ENCODE measurements around the gene CXCL1. TPM values are rescaled to one million over a fixed set of nuclear protein-coding genes. Genes with fewer than 3 reads are reported as not detected.

CXCL1 gene
- total RNA-seq, 2 donors from 2014 or later: 8.4 to 19.6 TPM

DNA sequence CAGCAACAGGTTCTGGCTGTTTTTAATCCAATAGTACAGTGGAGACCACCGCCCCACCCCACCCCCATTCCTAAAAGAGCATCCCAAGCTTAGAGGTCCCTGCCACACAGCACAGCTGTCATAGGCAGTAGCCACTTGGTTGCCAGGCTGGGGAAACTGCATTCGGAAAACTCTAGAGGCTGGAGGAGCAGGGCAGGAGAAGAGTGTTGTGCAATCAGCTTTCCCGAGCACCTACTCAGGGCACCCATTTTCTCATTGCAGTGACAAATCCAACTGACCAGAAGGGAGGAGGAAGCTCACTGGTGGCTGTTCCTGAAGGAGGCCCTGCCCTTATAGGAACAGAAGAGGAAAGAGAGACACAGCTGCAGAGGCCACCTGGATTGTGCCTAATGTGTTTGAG lies 1.1 kb downstream of the CXCL1 start:
- Histone ChIP-seq H3K27ac (peak overlapping the region; percentile 53), H3K9me3 (no peaks in the 10 kb centered on the region), H3K9ac (ENCODE audit: low read depth in 2 of 2, low read length in 2 of 2) (peak overlapping the region in 1 of 2 donors; percentile 81), H3K4me3 (peak overlapping the region; percentile 49), H3K36me3 (no peaks in the 10 kb centered on the region), H3K4me1 (no peaks in the 10 kb centered on the region), H3K27me3 (no peaks in the 10 kb centered on the region)
- peak; percentile 62 for DNase-seq
- intact Hi-C loops (cut with DNase I): no loop called here
- TF ChIP-seq, protein P1, sequence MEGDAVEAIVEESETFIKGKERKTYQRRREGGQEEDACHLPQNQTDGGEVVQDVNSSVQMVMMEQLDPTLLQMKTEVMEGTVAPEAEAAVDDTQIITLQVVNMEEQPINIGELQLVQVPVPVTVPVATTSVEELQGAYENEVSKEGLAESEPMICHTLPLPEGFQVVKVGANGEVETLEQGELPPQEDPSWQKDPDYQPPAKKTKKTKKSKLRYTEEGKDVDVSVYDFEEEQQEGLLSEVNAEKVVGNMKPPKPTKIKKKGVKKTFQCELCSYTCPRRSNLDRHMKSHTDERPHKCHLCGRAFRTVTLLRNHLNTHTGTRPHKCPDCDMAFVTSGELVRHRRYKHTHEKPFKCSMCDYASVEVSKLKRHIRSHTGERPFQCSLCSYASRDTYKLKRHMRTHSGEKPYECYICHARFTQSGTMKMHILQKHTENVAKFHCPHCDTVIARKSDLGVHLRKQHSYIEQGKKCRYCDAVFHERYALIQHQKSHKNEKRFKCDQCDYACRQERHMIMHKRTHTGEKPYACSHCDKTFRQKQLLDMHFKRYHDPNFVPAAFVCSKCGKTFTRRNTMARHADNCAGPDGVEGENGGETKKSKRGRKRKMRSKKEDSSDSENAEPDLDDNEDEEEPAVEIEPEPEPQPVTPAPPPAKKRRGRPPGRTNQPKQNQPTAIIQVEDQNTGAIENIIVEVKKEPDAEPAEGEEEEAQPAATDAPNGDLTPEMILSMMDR (IDR thresholded peaks at IDR 0.05): no peak

DNA sequence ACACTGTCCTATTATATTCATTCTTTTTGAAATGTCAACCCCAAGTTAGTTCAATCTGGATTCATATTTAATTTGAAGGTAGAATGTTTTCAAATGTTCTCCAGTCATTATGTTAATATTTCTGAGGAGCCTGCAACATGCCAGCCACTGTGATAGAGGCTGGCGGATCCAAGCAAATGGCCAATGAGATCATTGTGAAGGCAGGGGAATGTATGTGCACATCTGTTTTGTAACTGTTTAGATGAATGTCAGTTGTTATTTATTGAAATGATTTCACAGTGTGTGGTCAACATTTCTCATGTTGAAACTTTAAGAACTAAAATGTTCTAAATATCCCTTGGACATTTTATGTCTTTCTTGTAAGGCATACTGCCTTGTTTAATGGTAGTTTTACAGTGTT lies 1.6 kb downstream of the CXCL1 start:
- Histone ChIP-seq H3K9ac (ENCODE audit: low read depth in 2 of 2, low read length in 2 of 2) (peak overlapping the region in 1 of 2 donors; percentile 29), H3K4me1 (no peaks in the 10 kb centered on the region), H3K4me3 (peak overlapping the region; percentile 49), H3K9me3 (no peaks in the 10 kb centered on the region), H3K27ac (peak overlapping the region; percentile 53), H3K36me3 (no peaks in the 10 kb centered on the region), H3K27me3 (no peaks in the 10 kb centered on the region)
- intact Hi-C loops (cut with DNase I): no loop called here
- TF ChIP-seq, protein P1 (IDR thresholded peaks at IDR 0.05): no peak
- no peak for DNase-seq

DNA sequence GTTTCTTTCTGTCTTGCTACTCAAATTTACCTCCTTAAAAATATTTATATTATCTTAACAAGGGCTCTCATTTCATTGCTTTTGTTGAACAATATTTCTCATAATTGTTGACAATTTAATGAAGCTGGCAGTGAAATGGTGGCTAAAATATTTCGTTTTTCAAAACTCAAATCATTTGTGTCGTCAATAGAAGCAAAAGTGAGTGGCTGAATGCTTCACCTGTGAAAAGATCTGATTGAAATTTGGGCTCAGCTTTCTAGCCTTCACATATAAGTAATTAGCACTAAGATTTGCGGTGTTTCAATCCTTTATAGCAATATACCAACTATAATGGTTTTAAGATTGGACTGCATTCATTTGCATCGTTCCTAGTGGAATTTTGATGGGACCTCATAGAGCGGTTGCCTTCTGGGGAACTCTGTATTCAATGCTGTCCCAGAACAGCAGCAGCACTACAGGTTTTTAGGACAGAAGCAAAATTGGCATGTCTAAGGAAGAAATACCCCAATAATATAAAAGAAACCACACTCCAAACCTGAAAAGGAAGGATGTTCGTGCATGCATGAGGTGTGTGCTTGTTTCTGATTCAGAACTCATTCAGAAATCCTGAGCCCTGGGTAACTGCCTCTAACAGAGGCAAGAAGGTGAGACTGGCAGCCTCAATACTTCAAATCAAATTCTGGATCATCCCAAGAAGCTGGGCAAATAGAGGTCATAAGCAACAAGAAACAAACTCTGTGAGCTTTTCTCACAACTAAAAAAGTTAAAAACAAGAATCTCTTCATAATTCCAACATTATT lies 2.5 kb downstream of the CXCL1 start:
- no peak overlapping the region for H3K9ac ChIP-seq (ENCODE audit: low read depth in 2 of 2, low read length in 2 of 2)
- H3K27ac ChIP-seq: no peak overlapping the region
- no peak for DNase-seq
- H3K36me3 ChIP-seq: no peaks in the 10 kb centered on the region
- TF ChIP-seq, protein P1 (IDR thresholded peaks at IDR 0.05): no peak
- H3K4me3 ChIP-seq: no peak overlapping the region
- no peaks in the 10 kb centered on the region for H3K9me3 ChIP-seq
- no peaks in the 10 kb centered on the region for H3K4me1 ChIP-seq
- intact Hi-C loops (cut with DNase I): no loop called here
- no peaks in the 10 kb centered on the region for H3K27me3 ChIP-seq

DNA sequence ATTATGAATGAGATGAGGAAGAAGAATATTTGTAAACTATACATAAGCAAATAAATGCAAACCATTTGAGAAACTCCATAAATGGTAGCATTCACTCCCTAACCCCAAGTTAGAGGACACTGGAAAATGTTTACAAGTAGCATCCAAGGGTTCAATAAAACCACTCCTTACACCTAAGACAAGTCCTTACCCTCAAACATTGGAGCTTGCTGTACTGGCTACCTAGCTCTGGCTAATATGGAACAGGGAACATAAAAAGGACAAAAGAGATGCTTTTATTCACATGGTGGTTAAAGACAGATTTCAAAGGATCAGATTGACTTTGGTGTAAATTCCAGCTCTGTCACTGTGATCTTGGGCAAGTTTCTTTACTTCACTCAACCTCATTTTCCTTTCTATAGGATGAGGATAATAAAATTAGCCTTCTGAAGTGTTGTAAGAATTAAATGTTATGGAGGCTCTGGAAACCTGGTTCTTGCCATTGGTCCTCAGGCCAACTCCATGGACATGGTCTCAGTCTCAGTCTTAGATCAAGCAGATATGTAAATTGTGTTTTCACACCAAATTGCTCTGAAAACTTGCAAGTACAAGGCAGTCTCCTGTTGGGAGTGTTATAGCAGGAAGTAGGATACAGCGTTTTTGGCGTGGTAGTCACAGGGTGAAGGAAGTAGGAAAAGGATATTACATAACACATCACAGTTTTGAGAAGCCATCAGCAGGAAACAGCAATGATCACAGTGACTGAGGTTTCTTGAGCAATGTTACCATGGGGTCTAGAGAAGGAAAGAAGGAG lies 3.3 kb downstream of the CXCL1 start:
- no peak overlapping the region for H3K4me3 ChIP-seq
- H3K9me3 ChIP-seq: no peaks in the 10 kb centered on the region
- H3K4me1 ChIP-seq: no peaks in the 10 kb centered on the region
- no peaks in the 10 kb centered on the region for H3K27me3 ChIP-seq
- intact Hi-C loops (cut with DNase I): no loop called here
- H3K27ac ChIP-seq: no peak overlapping the region
- TF ChIP-seq, protein P1 (IDR thresholded peaks at IDR 0.05): no peak
- H3K36me3 ChIP-seq: no peaks in the 10 kb centered on the region
- H3K9ac ChIP-seq (ENCODE audit: low read depth in 2 of 2, low read length in 2 of 2): no peak overlapping the region
- DNase-seq: no peak

DNA sequence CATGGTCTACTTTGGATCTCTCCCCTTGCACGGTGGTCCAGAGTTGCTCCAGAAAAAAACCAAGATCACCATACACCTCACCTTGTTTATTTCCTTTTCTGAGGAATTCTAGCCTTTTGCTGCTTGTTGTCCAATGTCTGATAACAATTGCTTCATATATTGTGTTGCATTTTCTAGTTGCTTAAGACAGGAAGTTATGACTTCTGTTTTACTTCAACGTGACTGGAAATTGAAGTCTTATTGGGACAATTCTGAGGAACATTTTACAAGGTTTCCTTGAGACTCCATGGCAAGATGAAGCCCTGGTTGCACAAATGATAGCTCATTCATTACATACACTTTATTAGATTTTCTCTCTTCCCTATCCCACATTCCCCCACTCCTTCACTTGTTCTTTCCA lies 5.2 kb downstream of the CXCL1 start:
- no peak for DNase-seq
- intact Hi-C loops (cut with DNase I): no loop called here
- Histone ChIP-seq H3K9me3 (no peaks in the 10 kb centered on the region), H3K36me3 (no peaks in the 10 kb centered on the region), H3K9ac (ENCODE audit: low read depth in 2 of 2, low read length in 2 of 2) (no peak overlapping the region), H3K4me3 (no peak overlapping the region), H3K4me1 (no peaks in the 10 kb centered on the region), H3K27me3 (no peaks in the 10 kb centered on the region), H3K27ac (no peak overlapping the region)
- TF ChIP-seq, protein P1 (IDR thresholded peaks at IDR 0.05): no peak

Measured in colonic mucosa (tissue), 4 donors.